ENCODE data around the gene CCDC117. TPM values are rescaled to one million over a fixed set of nuclear protein-coding genes. Genes with fewer than 3 reads are reported as not detected.

CCDC117 gene
- total RNA-seq, 1 donor from 2014 or later: 8.4 TPM

- Histone ChIP-seq H3K4me3 (ENCODE audit: low read depth, low read length) (no peak overlapping the region), H3K36me3 (ENCODE audit: control insufficient read depth, insufficient read depth, low read length) (peaks cover 9% of the 10 kb centered on the region)
- FAIRE-seq: no peak
Measured at GRCh38 chr22:28779833-28780232, 7.3 kb downstream of the CCDC117 start.

DNA sequence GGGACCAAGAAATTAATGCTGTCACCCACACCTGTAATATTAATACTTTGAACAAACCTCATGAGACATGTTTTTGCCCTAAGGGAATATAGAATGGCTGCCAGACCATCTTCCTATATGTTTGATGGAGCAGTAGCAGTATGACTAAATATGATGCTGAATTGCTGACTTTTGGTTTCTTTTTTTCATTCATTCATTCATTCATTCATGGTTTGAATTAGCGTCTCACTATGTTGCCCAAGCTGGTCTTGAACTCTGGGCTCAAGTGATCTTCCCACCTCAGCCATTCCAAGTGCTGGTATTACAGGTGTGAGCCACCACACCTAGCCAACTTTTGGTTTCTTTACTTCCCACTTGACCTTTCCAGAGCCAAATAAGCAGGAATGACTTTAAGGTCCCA, 7.8 kb downstream of the CCDC117 start:
- FAIRE-seq: no peak
- no peaks in the 10 kb centered on the region for H3K27me3 ChIP-seq (ENCODE audit: control insufficient read depth, insufficient read depth, low read length)
- DNase-seq (ENCODE audit: low read depth): no peak
- peaks cover 11% of the 10 kb centered on the region for H3K36me3 ChIP-seq (ENCODE audit: control insufficient read depth, insufficient read depth, low read length)
- no peak overlapping the region for H3K4me3 ChIP-seq (ENCODE audit: low read depth, low read length)
- TF ChIP-seq CTCF (IDR thresholded peaks at IDR 0.05; ENCODE audit: insufficient read depth, low read length, severe bottlenecking): no peak

More at GRCh38 chr22:28779833-28780232, 7.3 kb downstream of the CCDC117 start:
- DNase-seq (ENCODE audit: low read depth): no peak
- no peaks in the 10 kb centered on the region for H3K27me3 ChIP-seq (ENCODE audit: control insufficient read depth, insufficient read depth, low read length)
- TF ChIP-seq CTCF (IDR thresholded peaks at IDR 0.05; ENCODE audit: insufficient read depth, low read length, severe bottlenecking): no peak

DNA sequence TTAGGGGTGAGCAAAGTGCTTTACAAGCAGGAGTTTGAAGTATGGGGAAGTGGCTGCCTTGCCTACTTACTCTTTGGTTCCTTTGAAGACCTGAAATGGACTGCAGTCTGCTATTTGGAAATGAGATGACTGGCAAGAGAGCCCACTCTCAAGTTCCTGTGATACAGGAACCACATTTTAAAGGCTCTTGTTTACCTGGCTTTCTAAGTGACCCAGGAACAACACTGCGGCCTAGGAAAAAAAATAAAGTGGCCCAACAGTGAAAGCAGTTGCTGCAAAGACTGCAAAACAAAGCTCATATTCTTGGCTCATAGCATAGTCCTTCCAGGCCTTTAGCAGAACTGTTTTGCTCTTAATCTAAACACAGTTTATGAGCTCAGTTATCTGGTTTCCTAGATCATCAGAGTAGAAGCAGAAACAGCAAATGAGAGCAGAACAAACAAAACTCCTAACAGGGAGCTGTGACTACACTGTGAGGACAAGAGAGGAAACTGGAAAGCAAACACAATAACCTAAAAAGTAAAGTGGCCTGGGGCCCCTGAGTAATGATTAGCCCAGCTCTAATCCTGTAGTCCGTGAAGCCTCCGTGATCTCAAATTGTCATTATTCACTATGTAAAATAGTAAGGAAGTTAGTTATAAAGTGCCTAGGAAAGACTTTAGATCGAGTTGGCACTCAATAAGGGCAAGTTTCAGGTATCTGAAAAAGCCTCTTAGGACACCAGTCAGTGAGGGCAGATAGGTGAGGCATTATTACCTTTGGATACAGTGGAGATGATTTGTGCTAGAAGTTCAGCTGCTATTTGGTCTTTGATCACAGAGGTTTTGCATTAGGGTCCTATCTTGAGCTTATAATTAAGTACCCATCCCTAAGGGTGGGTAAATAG, 11.5 kb downstream of the CCDC117 start:
- no peak overlapping the region for H3K4me3 ChIP-seq (ENCODE audit: low read depth, low read length)
- no peaks in the 10 kb centered on the region for H3K27me3 ChIP-seq (ENCODE audit: control insufficient read depth, insufficient read depth, low read length)
- FAIRE-seq (no peak), DNase-seq (ENCODE audit: low read depth) (no peak)
- peaks cover 11% of the 10 kb centered on the region for H3K36me3 ChIP-seq (ENCODE audit: control insufficient read depth, insufficient read depth, low read length)
- TF ChIP-seq CTCF (IDR thresholded peaks at IDR 0.05; ENCODE audit: insufficient read depth, low read length, severe bottlenecking): no peak

GRCh38 chr22:28788601-28789000, 16.1 kb downstream of the CCDC117 start:
- FAIRE-seq: no peak
- DNase-seq (ENCODE audit: low read depth): no peak
- H3K4me3 ChIP-seq (ENCODE audit: low read depth, low read length): no peak overlapping the region
- H3K27me3 ChIP-seq (ENCODE audit: control insufficient read depth, insufficient read depth, low read length): no peaks in the 10 kb centered on the region
- TF ChIP-seq CTCF (IDR thresholded peaks at IDR 0.05; ENCODE audit: insufficient read depth, low read length, severe bottlenecking): no peak
- H3K36me3 ChIP-seq (ENCODE audit: control insufficient read depth, insufficient read depth, low read length): peaks cover 6% of the 10 kb centered on the region

DNA sequence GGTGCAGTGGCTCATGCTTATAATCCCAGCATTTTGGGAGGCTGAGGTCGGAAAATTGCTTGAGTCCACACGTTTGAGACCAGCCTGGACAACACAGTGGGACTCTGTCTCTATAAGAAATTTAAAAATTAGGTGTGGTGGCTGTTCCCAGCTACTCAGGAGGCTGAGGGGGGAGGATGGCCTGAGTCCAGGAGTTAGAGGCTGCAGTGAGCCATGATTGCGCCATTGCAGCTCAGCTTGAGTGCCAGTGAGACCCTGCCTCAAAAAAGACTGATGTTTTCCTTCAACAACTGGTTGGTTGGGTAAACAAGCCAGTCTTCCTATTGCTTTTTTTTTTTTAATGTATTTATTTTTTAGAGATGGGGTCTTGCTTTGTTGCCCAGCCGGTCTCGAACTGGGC, 18.6 kb downstream of the CCDC117 start:
- FAIRE-seq (no peak), DNase-seq (ENCODE audit: low read depth) (no peak)
- no peak overlapping the region for H3K4me3 ChIP-seq (ENCODE audit: low read depth, low read length)
- H3K27me3 ChIP-seq (ENCODE audit: control insufficient read depth, insufficient read depth, low read length): no peaks in the 10 kb centered on the region
- no peak for TF ChIP-seq CTCF (IDR thresholded peaks at IDR 0.05; ENCODE audit: insufficient read depth, low read length, severe bottlenecking)
- peaks cover 10% of the 10 kb centered on the region for H3K36me3 ChIP-seq (ENCODE audit: control insufficient read depth, insufficient read depth, low read length)
